Measurements from ENCODE around the gene VSTM4.

The VSTM4 gene

DNA sequence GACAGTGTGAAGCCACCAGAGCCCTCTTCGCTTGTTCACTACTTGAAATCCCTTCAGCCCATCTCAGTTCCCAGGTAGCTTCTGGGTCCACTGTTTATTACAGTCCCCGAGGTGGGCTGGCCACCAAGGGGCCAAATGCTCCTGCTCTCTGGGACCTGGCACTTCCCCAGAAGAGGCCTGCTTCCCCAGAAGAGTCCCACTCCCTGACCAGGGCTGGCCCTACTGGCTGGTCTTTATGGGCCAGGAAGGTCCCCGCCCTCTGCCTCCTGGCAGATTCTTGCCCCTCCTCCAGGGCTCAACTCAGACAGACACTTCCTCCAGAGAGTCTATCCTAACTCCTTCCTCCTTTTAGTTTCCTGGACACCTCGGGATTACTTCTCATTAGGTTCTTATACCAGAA is 105.0 kb downstream of the VSTM4 start:
- in situ Hi-C loops (cut with HindIII; ENCODE audit: low sequenced_read_pairs), result no loop called here

DNA sequence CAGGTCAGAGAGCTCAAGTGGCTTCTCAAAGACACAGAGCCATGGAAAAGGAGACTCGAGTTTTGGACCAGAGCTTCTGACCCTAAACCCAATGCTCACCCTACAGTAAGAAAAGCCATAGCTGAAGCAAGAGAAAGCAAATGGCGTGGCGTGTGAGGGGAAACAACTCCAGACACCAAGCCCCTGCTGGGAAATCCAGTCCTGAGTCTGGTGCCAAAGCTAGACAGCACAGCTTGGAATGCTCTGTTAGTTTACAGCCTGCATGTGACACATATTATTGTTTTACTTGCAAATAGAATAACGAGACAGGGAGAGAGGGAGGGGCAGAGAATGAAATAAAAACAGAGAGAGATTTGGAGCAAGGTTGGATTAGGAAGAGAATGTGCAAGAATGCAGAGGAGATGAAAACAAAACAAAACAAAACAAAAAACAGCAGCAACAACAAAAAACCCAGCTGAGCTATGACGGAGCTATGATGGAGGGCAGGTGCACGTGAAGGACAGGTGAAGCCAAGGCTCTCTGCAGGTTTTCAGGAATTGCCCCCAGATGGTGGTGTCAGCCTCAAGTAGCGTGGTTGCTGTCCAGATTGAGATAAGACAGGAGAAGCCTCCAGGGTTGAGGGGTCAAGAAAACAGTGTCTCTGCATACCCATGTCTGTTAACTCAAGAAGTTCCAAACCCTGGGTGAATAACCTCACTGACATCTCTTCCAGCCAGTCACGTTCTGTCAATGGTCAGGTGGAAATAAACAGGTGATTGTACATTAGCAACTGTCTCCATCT is 105.9 kb downstream of the VSTM4 start:
- in situ Hi-C loops (cut with HindIII; ENCODE audit: low sequenced_read_pairs), result no loop called here

DNA sequence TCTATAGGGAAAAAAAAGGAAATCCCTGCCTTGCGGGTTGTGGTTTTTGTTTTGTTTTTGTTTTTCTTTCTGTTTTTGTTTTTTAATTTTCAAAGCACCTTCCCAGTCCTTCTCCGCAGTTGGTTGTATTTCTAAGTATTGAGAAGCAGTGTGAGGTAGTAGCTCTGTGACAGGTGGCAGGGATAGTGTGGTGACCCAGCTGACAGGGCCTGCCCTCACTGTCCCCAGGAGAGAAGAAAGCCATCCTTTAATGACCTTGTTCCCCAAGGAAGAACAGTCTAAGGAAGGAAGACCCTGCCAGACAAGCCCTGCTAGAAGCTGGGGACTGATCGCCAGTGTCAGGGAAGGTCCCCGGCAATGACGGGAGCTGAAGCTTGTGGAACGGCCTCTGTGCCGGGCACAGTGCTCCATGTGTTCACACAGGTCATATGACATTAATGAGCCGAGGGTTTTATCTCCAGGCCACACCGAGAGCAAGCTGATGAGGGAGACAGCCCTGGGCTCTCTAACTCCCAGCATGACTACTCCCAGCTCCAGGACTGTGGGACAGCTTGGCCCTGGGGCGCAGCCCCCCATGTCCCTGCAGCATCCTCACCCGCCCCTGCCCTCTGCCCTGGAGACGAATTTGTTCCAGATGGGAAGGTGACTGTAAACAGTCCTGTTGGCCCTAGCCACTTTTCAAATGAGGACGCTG is 106.7 kb downstream of the VSTM4 start:
- in situ Hi-C loops (cut with HindIII; ENCODE audit: low sequenced_read_pairs), result no loop called here

DNA sequence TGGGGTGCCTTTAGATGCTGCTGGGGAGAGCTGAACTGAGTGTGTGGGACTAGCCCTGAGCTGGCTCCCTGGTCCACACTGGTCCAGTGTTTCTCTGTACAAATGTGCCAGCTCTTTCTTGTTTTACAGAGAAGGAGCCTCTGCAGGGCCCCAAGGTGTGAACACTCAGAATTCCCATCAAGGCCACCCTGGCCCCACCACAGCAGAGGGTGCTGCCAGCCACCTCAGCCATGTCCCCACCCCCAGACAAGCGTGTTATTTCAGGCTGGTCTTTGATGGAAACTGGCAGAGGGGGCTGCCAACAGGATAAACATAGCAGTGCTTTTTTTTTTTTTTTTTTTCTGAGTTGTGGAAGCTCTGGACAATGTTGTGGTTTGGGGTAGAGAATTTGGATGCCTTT is 107.2 kb downstream of the VSTM4 start:
- in situ Hi-C loops (cut with HindIII; ENCODE audit: low sequenced_read_pairs), result no loop called here

DNA sequence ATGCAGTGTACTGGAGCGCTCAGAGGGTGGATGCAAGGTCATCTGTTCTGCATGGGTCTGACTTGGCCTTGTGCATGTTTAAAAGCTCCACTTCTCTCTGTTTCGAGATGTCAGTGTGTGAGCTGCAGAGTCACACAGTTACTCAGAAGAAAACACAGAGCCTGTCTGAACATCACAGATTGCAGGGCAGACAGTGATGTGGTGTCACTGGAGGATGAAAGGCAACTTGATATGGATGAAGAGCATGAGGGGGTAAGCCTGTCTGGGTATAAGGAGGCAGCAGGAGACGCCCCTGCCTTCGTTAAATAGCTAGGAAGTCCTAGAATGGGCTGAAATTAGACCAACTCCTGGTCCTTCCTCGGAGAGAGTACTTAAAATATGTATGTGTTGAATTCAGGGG is 108.2 kb downstream of the VSTM4 start:
- in situ Hi-C loops (cut with HindIII; ENCODE audit: low sequenced_read_pairs), result no loop called here

DNA sequence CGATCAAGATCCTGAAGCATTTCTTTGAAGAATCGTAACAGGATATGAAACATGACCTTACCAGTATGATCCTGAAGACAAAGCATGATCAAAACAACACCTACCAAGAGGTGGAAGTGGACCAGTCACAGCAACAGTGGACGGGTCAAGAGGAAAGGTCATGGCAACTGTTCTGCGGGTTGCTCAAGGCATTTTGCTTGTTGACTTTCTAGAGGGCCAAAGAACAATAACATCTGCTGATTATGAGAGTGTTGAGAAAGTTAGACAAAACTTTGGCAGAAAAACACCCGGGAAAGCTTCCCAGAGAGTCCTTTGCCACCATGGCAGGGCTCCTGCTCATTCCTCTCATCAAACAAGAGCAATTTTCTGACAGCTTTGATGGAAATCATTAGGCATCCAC is 110.1 kb downstream of the VSTM4 start:
- in situ Hi-C loops (cut with HindIII; ENCODE audit: low sequenced_read_pairs), result no loop called here

DNA sequence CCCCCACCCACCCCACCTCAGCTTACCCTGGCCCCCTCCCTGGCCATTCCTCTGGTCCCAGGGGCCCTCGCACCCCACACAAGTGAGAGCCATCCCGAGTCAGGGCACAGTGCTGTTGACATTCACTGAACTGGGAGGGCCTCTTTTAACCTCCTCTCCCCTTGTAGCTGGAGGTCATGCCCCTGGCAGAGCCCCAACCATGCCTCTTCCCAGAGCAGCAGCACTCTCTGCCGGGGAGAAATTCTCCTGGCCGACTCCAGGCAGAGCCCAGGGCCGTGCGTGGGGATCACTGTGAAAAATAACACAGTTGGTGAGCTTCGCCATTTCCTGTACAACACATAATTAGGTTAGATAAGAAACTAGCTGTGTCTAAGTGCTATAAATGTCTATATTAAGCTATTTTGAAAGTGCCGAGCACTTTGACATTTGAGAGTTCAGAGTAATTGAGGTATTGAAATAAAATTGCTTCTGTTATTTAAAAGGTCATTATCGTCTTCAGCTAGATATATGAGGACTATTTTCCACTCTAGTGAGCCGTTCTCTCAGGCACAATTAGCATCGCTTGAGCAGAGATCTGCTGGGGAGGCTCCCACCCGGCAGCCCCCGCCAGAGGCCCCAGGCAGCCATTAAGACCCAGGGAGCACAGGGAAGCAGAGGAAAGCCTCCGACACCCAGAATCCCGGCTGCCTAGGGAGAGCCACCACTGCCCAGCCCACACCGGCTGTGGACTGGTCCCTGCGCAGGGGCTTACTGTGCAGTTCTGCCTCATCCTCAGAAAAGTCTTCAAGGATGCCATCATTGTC is 113.3 kb downstream of the VSTM4 start:
- in situ Hi-C loops (cut with HindIII; ENCODE audit: low sequenced_read_pairs), result no loop called here

DNA sequence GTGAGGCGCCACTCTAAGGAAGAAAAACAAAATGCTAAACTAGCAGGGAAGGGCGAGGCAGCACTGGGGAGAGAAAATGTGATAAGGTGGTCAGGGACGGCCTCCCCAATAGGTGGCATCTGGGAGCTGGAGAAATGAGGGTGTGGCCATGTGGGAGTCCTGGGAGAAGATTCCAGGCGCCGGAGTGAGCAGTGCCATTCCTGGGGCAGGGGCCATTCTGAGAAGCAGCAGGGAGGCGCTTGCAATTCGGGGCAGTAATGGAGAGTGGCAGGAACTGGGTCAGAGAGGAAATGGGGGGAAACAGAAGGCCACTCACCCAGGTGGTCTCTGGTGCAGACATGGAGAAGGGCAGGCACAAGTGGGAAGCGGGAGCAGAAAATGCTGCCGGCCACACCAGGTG is 113.9 kb downstream of the VSTM4 start:
- in situ Hi-C loops (cut with HindIII; ENCODE audit: low sequenced_read_pairs), result no loop called here

DNA sequence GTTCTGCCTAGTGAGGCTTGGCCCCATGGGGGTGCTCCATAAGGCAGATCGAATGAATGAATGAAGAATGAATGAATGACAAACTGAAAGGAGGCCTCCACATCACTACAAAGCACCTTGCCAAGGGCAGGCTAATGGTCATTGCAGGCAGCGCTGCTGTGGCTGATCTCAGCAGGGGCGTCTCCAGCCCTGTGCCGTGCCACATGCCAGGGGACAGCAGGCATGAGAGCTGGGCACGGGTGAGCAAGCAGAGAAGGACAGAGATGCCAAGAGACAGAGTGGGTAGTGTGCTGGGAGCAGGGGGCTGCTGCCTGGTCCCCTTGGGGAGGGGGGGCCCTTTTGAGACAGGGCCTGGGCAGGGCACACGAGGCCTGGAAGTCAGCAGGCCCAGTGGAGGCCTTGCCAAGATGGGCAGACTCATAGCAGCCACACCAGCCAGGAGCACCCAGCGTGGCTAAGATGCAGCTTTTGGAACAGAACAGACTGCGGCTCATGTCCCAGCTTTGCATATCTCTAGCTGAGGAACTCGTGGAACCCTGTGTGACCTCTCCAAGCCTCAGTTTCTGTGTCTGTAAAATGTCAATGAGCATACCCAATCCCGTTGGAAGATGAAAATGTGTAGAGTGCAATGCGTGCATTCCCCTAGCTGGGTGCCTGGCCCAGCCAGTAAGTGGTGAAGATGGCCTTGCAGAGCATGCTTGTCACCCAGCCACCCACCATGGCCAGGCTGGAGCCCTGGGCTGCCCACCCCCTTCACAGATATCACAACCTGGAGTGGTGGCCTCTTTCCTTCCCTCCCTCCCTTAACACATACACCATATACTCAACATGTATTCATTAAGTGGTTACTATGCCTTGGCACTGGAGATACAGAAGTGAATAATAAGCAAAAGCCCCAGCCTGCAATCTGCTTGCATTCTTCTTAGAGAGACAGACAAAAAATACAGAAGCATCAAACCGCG is 114.6 kb downstream of the VSTM4 start:
- in situ Hi-C loops (cut with HindIII; ENCODE audit: low sequenced_read_pairs), result no loop called here

DNA sequence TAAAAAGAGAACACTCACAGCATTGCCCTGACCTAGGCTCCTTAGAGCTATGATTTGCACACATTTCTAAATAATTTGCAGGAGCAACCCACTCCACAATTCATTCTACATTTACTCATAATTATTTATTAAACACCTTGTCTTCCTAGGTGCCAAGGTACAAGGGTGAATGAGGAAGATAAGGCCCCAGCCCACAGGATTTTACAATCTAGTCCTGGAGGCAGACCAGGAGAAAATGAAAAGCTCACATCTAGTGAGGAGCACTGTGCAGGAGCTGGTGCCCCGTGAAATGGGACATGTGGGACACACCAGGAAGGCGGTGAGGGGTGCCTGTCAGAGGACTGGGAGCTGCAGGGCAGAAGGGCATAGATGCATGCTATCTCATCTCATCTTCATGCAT is 116.0 kb downstream of the VSTM4 start:
- in situ Hi-C loops (cut with HindIII; ENCODE audit: low sequenced_read_pairs), result no loop called here

DNA sequence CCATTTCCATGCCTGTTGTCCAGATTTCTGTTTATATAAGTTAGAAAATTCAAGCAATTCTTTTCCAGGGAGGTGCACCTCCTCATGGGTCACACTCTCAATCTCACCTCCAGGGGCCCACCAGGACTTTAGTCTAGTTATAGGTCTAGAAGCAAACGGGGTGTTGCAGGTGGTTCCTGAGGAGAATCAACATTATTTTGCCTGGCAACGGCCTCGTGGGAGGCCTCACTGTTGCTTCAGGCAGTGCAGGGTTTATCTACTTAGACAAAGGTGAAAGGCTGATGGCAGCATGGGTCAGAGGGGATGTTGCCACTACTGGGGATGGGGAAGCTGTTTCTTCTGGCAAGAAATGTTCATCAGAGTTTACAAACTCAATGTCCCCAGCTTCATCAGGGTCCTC is 119.0 kb downstream of the VSTM4 start:
- in situ Hi-C loops (cut with HindIII; ENCODE audit: low sequenced_read_pairs), result no loop called here

DNA sequence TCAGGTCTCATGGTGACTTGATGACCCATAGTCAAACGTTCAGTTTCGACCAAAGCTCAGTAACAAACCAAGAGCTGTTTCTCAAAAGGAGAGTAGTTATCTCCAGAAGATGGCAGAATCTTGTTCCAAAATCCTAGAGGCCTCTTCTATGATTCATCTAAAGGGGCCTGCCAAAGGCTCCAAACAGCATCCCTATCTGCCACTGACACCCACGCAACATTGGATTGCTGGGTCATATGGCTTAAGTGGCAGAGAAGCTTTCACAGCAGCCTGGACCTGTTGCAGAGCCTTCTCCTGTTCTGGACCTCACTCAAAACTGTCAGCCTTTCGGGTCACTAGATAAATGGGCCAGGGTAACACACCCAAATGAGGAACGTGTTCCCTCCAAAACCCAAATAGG is 121.7 kb downstream of the VSTM4 start:
- in situ Hi-C loops (cut with HindIII; ENCODE audit: low sequenced_read_pairs), result no loop called here

DNA sequence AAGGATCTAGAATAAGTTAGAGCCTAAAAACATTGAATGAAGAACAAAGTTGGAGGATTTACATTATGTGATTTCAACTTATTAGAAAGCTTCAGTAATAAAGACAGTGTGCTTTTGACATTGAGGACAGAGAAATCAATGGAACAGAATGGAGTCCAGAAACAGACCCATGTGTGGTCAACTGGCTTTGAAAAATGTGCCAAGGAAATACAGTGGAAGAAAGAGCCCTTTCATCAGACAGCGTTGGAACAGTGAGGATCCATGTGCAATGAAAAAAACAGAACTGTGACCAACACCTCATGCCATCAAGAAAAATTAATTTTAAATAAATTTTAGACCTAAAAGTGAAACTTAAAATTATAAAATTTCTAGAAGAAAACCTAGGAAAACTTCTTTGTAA is 125.1 kb downstream of the VSTM4 start:
- in situ Hi-C loops (cut with HindIII; ENCODE audit: low sequenced_read_pairs), result no loop called here

DNA sequence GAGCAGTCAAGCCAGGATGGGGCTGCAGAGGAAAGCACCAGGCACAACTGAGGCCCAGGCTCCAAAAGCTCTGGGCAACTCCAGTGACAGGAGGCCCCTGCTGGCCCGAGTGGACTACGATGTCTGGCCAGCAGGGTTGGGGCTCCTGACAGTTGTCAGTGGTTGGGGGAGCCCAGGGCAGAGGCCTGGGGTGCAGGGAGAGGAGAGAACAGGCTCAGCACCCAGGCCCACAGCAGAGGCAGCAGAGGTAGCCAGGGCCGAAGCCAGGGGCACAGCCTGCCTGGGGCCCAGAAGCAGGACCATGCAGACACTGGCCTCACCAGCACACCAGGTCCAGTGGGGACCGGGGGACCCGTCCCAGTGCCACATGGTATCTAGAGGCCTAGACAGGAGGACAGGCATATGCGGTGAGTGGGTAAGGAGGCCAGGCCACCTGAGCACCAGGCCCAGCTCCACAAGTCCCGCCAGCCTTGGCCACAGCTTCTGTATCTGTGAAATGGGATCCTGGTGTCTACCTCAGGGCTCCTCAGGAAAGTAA is 129.6 kb downstream of the VSTM4 start:
- in situ Hi-C loops (cut with HindIII; ENCODE audit: low sequenced_read_pairs), result no loop called here

DNA sequence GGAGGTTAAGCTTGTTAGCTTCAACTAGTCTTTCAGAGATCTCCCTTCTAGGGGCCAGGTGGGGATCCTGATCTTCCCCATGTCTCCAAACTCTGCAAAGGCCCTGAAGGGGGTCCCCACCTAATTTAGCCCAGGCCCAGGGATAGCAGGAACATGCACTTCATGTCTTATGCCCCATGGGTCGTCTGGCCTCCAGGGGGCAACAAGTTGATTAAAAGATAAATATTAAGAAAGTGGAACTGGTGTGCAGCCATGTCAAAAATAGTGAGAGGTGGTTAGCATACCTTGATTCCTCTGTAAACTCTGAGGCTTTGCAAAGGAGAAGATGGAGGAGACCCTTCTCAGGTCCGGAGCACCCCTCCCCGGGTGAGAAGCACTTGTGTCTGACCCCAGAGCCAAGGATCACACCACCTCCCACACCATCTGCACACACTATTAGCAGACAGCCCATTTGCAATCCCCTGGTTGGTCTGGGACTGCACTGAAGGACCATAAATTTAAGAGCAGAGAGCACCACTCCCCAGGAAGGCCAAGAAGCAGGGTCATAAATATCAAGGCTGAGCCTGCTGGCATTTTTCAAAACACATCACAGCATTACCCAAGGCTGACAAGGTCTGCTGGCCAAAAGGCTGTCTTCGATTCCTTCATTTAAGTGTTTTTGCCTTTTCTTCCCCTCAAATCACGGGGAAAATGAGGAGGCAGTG is 131.5 kb downstream of the VSTM4 start:
- in situ Hi-C loops (cut with HindIII; ENCODE audit: low sequenced_read_pairs), result no loop called here

DNA sequence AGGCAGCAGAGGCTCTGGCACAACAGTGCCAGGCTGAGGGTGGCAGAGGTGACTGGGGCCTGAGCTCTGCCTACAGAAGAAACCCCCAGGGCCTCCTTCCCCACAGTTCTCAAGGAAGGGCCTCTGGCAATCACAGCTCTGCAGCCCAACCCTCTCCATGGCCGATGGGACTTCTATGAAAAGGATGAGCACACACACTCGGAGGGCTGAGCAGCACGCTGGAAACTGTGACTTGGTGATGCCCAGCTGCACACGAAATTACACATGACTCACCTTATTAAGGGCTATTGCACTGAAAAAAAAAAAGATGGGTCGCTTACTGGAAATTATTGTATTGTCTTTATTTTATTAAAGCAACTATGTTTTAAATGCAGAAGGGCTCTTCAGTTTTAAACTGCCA is 132.7 kb downstream of the VSTM4 start:
- in situ Hi-C loops (cut with HindIII; ENCODE audit: low sequenced_read_pairs), result no loop called here

DNA sequence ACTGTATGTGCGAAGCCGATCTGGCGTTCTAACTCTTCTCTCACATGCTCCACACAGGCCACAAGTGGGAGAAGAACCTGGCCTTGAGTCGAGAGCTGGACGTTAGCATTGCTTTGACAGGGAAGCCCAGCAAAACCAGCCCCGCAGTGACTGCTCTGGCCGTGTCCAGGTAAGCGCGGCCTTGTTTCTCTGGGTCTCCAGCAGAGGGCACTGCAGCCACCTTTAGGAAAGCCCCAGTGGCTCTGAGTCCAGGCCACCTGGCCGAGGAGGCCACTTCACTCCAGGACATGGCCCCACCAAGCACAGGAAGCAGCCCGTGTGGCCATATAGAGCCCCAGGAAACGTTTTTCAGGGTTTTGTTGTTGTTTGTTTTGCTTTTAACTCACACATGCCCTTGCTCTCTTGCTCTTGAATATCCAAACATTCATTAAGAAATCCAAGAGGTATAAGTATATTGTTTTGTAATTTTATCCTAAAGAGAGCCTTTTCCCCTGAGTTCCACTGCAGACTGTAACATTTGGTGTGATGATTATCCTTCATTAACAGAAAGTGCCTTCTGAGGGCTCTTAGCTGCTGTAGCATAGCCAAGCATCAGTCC is 133.9 kb downstream of the VSTM4 start:
- in situ Hi-C loops (cut with HindIII; ENCODE audit: low sequenced_read_pairs), result no loop called here

DNA sequence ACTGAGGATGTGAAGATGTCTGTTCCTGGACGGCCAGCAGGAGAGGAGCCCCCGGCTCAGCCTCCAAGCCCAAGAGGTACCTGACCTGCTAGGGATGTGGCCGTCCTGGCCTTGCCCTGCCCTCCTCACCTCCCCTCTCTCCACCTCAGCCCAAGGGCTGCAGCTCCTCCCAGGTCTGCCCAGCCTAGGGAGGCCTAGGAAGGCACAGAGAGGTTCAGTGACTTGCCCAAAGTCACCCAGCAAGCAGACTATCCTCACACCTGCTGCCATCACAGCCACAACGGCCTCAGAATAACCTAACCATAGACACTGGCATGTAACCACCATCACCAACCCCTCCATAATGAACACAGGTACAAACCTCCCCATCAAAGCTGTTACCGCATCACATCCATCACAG is 137.0 kb downstream of the VSTM4 start:
- in situ Hi-C loops (cut with HindIII; ENCODE audit: low sequenced_read_pairs), result no loop called here

DNA sequence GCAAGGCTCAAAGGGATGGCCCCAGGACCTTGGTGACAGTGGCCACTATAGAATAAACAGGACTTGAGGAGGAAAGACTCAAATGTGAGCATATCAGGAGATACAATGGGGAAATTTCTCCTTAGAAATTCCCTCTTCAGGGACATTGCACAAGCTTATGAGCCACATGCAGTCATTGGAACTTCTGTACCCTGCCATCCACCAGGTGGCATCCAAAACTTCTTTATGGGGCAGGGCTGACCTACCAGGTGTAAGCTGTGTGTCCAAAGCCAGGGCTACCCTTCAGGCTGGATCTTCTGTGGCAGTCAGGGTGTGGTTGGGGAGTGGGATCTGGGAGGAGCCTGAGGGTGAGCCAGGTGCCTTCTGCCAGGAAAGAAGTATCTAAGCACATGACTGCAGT is 139.1 kb downstream of the VSTM4 start:
- in situ Hi-C loops (cut with HindIII; ENCODE audit: low sequenced_read_pairs), result no loop called here
